GM12801 (cell line): ENCODE results near the gene SIAH1.

ENCODE experiments used
- TF ChIP-seq, protein P1 (sequence below): IDR thresholded peaks from one replicate; pipeline ENCODE4 v1.5.1; 2011; ENCODE audit warnings: control low read depth; ENCODE audit not compliant: insufficient read length; ENCODE audit errors: extremely low read depth

The SIAH1 gene

GRCh38 chr16:48330189-48330840 lies 54.9 kb downstream of the SIAH1 start:
- TF ChIP-seq, protein P1, sequence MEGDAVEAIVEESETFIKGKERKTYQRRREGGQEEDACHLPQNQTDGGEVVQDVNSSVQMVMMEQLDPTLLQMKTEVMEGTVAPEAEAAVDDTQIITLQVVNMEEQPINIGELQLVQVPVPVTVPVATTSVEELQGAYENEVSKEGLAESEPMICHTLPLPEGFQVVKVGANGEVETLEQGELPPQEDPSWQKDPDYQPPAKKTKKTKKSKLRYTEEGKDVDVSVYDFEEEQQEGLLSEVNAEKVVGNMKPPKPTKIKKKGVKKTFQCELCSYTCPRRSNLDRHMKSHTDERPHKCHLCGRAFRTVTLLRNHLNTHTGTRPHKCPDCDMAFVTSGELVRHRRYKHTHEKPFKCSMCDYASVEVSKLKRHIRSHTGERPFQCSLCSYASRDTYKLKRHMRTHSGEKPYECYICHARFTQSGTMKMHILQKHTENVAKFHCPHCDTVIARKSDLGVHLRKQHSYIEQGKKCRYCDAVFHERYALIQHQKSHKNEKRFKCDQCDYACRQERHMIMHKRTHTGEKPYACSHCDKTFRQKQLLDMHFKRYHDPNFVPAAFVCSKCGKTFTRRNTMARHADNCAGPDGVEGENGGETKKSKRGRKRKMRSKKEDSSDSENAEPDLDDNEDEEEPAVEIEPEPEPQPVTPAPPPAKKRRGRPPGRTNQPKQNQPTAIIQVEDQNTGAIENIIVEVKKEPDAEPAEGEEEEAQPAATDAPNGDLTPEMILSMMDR: no peak

GRCh38 chr16:48329138-48329537 lies 56.1 kb downstream of the SIAH1 start:
- TF ChIP-seq, protein P1: no peak

DNA sequence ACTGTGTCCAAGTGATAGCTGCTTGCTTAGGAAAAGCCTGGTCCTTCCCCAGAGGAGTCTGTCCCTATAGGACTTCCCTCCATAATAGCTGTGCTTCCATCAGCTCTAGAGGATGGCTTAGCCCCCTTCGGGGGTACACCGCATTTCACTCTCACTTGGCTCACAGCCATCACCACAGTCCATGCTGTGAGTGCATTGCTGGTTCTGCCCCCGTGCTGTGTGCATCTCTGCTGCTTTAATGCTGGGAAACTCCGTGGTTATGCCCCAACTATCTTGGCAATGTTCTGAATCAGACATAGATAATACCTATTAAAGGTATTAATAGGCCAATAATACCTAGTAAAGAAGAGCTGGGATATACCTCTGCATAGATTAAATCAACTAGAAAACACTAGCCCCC lies 58.3 kb downstream of the SIAH1 start:
- TF ChIP-seq, protein P1: no peak

GRCh38 chr16:48323783-48324775 lies 61.1 kb downstream of the SIAH1 start:
- TF ChIP-seq, protein P1: no peak

- TF ChIP-seq, protein P1: no peak
Observed at GRCh38 chr16:48321317-48322036, 63.7 kb downstream of the SIAH1 start.

GRCh38 chr16:48318630-48319029 lies 66.6 kb downstream of the SIAH1 start:
- TF ChIP-seq, protein P1: no peak
